AG09319 (cell line): Measurements from ENCODE around the gene COG5.
"Not testable (repeated sequence)": the region's sequence is repeated elsewhere in the genome, so short reads cannot be mapped to it uniquely, and the experiment has no call there.

ENCODE experiments used
- DNase-seq: peaks from one replicate; pipeline ENCODE4 v3.0.0-alpha.2; 2010; ENCODE audit warnings: low read depth; ENCODE audit errors: extremely low read depth
- TF ChIP-seq, protein P1 (sequence below): IDR thresholded peaks from 2 replicates; pipeline ENCODE4 v1.5.1; 2011; ENCODE audit warnings: low read depth, mild to moderate bottlenecking, inconsistent platforms, low read length, moderate library complexity

The COG5 gene

DNA sequence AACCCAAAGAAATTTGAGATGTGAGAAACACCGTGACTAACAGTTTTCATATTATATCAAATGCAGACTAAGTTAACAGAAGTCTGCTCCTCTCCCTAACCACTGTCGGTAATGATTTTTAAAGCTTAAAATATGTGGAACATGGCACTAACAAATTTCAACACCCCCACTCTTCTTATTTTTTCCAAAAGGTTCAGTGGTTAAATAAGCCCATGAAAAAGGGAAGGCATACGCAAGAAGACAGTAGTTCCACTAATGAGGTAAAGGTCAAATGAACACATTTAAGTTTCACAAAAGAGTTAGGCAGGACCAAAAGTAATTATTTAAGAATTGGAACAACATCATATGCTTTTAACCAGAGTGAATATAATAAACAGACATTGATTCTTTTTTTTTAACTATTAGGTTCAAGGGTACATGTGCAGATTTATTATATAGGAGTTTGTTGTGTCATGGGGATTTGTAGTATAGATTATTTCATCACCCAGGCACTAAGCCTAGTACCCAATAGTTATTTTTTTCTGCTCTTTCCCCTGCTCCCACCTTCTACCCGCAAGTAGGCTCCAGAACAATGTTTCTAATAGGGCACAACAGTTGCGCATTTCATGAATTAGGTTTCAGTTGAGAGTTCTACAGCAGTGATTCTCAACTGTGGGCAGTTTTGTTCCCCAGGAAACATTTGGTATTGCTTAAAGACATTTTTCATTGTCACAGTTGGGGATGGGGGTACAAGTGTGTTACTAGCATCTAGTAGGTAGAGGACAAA, 315.0 kb downstream of the COG5 start:
- TF ChIP-seq, protein P1, sequence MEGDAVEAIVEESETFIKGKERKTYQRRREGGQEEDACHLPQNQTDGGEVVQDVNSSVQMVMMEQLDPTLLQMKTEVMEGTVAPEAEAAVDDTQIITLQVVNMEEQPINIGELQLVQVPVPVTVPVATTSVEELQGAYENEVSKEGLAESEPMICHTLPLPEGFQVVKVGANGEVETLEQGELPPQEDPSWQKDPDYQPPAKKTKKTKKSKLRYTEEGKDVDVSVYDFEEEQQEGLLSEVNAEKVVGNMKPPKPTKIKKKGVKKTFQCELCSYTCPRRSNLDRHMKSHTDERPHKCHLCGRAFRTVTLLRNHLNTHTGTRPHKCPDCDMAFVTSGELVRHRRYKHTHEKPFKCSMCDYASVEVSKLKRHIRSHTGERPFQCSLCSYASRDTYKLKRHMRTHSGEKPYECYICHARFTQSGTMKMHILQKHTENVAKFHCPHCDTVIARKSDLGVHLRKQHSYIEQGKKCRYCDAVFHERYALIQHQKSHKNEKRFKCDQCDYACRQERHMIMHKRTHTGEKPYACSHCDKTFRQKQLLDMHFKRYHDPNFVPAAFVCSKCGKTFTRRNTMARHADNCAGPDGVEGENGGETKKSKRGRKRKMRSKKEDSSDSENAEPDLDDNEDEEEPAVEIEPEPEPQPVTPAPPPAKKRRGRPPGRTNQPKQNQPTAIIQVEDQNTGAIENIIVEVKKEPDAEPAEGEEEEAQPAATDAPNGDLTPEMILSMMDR: no peak
- no peak for DNase-seq

DNA sequence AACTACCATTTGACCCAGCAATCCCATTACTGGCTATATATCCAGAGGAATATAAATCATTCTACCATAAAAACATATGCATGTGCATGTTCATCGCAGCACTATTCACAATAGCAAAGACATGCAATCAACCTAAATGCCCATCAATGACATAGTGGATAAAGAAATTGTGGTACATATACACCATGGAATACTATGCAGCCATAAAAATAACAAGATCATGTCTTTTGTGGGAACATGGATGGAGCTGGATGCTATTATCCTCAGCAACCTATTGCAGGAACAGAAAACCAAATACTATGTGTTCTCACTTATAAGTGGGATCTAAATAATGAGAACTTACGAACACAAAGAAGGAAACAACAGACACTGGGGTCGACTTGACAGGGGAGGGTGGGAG, 316.9 kb downstream of the COG5 start:
- DNase-seq: not testable (repeated sequence)

GRCh38 chr7:107244613-107245012, 319.1 kb downstream of the COG5 start:
- no peak for DNase-seq
- TF ChIP-seq, protein P1: no peak

DNA sequence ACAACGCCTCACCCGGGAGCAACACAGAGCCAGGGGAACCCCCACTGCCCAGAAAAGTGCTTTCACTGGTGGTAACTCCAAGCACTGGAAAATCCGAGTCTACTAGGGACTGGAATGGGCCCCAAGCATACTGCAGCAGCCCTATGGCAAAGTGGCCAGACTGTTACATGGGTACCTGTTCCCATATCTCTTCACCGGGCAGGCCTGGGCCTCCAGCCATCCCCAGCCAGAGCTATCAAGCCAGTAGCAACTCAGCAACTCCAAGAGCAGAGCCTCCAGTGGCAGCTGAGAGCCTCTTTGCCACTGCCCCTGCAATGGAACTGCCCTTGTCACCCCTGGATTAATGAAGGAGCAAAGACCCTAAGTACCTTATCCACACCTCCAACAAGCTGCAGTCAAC, 321.5 kb downstream of the COG5 start:
- TF ChIP-seq, protein P1: no peak

DNA sequence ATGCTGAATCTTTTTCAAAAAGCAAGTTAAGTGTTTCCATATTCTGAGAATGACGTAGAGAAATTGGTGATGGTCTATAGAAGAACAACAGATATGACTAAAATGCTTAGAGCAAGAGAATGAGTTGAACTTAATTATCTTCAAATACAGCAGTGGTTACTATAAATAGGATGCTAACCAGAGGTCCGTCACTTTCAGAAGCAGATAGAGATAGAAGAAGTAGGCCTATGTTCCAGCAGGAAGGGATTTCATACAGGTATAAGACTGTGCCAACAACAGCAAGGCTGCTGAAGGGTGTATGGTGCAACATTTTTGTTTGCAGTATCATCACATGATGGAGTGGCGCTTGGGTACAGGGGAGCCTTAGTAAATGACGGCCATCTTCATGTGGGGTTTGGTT, 326.3 kb downstream of the COG5 start:
- TF ChIP-seq, protein P1: no peak
- no peak for DNase-seq

More for the DNA sequence above, 321.5 kb downstream of the COG5 start:
- DNase-seq: no peak

DNA sequence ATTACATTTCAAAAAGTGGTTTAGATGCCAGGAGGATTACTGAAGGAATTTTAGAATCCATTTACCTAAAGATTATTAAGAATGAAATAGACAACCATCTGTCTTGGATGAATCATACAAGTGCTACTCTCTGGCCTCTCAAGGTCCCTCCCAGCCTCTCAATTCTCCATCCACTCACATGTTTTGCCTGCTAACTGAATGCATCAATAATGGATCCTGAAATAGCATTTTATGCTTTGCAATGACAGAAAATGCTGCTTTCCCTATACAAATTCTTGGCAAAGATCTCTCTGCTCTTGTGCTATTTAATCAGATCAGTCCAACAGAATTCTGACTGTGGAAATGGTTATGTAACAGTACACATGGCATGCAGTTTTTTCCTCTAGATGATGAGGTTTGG, 326.9 kb downstream of the COG5 start:
- no peak for DNase-seq
- TF ChIP-seq, protein P1: no peak

GRCh38 chr7:107234436-107234835, 329.3 kb downstream of the COG5 start:
- TF ChIP-seq, protein P1: no peak
- no peak for DNase-seq

DNA sequence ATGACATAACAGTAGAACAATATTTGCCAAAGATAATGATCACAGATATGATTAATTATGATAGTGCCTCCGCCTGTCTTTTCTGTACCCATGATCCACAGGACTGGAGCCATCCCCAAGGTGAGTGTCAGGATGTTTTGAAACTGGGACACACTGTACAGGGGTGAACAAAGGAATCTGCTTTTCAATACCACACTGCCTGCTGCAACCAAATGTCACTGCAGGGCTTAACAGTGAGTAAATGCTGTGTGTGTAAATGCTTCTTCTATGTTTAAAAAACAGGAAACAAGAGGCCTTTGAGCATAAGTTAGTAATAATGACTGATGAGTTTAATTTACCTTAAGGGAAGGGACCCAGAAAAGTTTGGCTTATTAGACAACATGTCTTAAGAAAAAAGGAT, 329.7 kb downstream of the COG5 start:
- TF ChIP-seq, protein P1: no peak
- DNase-seq: no peak
